GM12801 (cell line): ENCODE data around the gene TEAD1.

Source experiments
- CTCF ChIP-seq: IDR thresholded peaks from one replicate; pipeline ENCODE4 v1.5.1; 2011; ENCODE audit warnings: control low read depth; ENCODE audit not compliant: insufficient read length; ENCODE audit errors: extremely low read depth

The TEAD1 gene

GRCh38 chr11:12973528-12974181, 299.4 kb downstream of the TEAD1 start:
- no peak for TF ChIP-seq CTCF

GRCh38 chr11:12975195-12975594, 301.0 kb downstream of the TEAD1 start:
- no peak for TF ChIP-seq CTCF

- no peak for TF ChIP-seq CTCF
These were observed 305.9 kb downstream of the TEAD1 start for GRCh38 chr11:12979928-12980689.

GRCh38 chr11:12981676-12982522, 307.7 kb downstream of the TEAD1 start:
- no peak for TF ChIP-seq CTCF

- no peak for TF ChIP-seq CTCF
These were observed 309.1 kb downstream of the TEAD1 start for GRCh38 chr11:12983336-12983735.

GRCh38 chr11:12986194-12986898, 312.1 kb downstream of the TEAD1 start:
- TF ChIP-seq CTCF: no peak
